ENCODE measurements around the gene CCDC27. TPM values are rescaled to one million over a fixed set of nuclear protein-coding genes. Genes with fewer than 3 reads are reported as not detected.
"Not testable (repeated sequence)": the region's sequence is repeated elsewhere in the genome, so short reads cannot be mapped to it uniquely, and the experiment has no call there.

The CCDC27 gene
- total RNA-seq, 1 donor from 2014 or later, result not detected

DNA sequence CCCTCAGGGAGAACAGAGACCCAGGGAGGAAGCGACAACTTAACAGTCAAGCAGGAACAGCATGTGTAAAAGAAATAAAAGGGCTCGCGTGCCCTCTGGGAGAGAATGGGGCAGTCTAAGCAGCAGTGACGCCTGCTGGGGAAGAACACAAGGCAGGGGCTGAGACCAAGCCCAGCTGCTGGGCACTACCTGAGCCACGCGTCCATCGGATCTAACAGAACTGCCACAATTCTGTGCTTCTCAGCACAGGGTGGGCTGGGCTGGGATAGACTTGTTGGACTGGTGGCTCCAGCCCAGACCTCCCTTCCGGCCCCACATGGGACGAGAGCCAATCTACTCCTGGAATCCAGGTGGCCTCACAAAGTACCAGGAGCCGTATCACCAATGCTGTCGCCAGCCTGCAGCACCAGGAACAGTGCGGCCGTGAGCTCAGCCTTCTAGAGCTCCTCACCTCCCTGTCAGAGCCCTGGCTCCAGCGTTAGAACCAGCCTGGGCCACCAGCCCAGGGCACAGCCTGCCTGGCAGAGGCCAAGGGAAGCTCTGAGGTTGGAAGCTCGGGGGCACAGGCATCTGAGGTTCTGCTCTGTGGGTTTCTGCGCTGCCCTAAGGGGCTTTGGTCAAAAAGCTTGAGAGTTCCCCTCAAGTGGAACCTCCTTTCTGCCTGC is 36.6 kb downstream of the CCDC27 start:
- intact Hi-C loops (cut with micrococcal nuclease), result no loop called here

DNA sequence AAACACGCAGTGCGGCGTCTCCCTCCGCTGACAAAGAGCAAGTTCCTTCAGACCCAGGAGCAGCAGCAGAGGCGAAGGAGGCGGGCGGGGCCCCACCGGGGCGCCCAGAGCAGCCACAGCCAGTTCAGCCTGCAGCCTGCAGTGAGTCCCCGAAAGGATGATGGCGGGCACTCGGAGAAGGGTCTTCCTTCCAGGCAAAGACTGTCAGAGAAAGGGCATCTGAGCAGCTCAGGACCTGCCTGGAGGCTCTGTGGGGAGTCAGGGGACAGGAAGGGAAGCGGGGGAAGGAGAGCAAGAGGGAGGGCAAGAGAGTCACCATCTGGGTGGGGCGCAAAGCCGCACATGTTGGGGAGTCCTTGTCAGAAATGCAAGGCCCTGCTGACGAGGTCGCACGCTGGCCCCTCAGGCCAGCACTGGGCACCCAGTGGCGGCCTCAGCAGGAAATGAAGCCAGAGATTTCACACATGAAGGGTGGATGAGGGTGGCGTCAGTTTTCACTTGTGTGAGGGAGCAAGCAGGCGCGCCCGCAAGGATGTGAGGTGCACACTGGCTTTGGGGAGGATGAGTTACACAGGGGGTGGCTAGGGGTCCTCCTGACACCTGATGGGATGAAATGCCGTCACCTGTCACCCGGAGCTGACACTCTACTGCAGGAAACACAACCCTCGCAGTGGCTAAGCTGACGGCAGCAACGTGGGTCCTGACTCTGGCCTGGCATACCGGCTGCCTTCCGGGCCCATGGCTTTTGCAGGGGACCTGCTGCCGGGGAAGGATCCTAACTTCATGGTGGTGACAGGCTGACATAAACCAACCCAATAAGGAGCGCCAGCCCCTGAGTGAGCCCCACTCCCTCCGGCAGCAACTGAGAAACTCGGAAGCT is 37.4 kb downstream of the CCDC27 start:
- intact Hi-C loops (cut with micrococcal nuclease), result no loop called here

DNA sequence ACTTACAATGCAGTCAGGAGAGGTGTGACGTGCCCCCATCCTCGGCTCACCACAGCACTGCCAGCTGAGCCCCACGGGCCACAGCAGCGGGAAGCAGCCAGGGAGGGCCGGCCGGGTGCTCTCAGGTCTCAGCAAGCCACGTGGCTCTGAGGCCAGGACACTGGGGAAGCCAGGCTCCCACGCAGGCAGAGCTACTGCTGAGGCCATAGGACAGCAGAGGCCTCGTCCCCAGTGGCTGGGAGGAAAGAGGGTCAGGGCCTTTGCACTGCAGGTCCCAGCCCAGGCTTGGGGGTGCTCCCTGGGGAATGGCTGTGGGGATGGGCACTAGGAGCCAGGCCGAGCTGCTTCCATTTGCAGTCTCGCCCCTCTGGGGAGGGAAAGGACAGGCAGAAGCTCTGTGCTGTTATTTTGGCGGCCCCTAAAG is 38.3 kb downstream of the CCDC27 start:
- intact Hi-C loops (cut with micrococcal nuclease), result no loop called here

DNA sequence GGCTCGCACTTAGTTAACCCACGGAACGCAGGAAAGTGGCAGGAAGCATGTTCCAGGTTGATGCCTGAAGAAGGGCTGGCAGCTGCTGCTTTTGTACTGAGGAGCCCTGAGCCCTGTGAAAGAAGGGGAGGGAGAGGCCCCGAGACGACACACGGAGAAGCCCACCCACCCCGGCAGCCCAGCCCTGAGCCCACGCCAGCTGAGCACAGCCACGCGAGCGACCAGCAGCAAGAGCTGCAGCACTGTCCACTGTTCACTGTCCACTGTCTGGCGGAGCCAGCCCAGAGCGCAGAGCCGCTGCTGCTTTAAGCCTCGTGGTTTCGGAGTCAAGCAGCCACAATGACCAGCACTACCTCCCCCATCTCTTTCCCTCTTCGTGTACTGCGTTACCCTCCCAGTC is 38.7 kb downstream of the CCDC27 start:
- intact Hi-C loops (cut with micrococcal nuclease), result no loop called here

DNA sequence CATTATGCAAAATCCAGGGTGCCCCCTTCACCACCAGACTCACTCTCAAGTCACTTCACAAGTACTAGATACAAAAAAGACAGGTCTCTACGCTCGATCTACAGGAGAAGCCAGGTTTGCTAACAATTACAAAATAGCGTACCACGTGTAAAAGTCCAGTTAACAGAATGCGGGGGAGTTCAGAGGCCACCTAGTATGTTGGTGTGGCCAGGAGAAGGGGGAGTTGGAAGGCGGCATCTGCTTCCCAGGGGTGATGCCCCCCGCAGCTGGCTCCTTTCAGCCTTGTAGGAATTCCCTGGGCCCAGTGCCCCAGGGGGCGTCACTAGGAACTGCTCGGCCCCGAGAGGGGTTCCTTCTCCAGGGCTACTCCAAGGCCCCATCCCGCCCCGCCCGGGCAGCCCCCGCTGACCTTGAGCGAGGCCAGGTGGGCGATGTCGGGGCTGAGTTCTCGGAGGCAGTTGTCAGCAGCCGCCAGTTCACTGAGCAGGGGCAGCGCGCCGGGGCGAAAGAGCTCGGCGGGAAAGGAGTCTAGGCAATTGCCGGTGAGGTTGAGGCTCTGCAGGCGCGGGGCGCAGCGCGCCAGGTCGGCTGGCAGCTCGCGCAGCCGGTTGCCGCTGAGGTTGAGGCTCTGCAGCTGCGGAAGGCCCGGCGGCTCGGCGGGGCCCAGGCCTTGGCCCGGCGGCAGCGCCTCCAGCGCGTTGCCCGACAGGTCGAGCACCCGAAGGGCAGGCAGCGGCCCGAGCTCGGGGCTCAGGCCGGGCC is 43.4 kb downstream of the CCDC27 start:
- intact Hi-C loops (cut with micrococcal nuclease), result loop anchor here (1.0 kb wide), 7 partner anchors 19 to 171 kb away; partner anchors contain the start of genes C1orf174, CEP104, DFFB and SMIM1

DNA sequence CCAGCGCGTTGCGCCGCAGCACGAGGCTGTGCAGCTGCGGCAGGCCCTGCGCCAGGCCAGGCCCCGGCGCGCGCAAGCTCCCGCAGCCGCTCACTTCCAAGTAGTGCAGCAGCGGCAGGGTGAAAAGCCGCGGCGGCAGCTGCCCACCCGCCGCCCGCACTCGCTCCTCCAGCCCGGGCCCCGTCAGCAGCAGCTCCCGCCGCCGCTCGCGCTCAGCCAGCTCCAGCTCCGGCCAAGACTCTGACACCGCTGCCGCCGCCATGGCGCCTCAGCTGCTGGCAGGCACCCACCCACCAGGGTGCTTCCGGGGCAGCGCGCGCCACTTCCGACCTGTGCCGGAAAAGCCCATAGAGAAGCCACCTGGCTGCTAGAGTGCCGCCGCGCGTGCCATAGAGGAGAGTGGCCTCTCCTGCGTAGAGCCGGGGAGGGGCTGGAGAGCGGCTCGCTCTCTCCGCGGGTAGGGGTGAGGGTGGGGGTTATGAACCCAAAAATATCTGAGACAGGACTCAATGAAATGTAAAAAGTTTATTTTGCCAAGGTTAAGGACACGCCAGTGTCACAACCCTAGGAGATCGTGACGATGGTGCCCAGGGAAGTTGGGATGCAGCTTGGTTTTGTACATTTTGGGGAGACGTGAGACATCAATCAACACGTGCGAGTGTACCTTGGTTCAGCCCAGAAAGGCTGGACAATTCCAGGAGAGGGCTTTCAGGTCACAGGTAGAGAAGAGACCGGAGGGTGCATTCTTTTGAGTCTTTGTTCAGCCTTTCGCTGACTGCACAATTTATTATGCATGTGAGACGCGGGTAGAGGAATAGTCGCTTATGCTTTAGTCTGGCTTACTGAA is 44.2 kb downstream of the CCDC27 start, which contains the start of gene LRRC47:
Gene LRRC47, minus strand, starts transcription at position 284 of the 847 bp plus-strand sequence. Its CDS starts 22 bp downstream, at position 262.
- intact Hi-C loops (cut with micrococcal nuclease), result loop anchor here (1.0 kb wide), 7 partner anchors 20 to 172 kb away; partner anchors contain the start of genes C1orf174, CEP104, DFFB and SMIM1

DNA sequence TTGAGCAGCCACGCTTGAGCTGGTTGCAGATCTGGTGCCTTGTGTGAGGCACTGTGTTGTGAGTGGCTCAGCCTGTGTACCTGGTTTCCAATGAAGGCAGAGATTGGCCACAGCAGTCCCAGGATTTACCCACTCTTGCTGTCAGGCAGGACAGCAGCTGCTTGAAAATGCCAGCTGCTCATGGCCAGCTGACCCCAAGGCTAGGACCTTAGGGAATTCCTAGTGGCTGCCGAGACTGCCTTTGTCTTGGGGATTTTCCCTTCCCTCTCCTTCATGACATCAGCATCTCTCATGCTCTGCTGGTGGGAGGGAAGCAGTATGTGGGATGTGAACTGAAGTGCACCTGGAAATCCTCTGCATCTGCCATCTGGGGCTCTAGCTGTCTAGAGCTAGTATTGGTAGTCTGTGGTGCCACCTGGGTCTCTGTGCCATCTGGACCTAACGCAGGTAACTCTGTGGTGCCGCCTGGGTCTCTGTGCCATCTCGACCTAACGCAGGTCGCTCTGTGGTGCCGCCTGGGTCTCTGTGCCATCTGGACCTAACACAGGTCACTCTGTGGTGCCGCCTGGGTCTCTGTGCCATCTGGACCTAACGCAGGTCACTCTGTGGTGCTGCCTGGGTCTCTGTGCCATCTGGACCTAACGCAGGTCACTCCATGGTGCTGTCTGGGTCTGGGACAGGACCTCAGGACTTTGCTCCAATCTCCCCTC is 47.9 kb downstream of the CCDC27 start:
- intact Hi-C loops (cut with micrococcal nuclease), result no loop called here

DNA sequence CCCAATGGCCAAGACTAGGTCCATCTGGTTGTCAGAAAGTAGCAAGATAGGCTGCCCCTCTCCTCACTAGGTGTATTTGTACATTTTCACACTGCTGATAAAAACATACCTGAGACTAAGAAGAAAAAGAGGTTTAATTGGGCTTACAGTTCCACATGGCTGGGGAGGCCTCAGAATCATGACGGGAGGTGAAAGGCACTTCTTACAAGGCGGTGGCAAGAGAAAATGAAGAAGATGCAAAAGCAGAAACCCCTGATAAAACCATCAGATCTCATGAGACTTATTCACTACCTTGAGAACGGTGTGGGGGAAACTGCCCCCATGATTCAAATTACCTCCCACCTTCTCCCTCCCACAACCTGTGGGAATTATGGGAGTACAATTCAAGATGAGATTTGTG is 48.5 kb downstream of the CCDC27 start:
- intact Hi-C loops (cut with micrococcal nuclease), result loop anchor here (1.0 kb wide), 1 partner anchor 24 kb away; no protein-coding TSS in a partner anchor

DNA sequence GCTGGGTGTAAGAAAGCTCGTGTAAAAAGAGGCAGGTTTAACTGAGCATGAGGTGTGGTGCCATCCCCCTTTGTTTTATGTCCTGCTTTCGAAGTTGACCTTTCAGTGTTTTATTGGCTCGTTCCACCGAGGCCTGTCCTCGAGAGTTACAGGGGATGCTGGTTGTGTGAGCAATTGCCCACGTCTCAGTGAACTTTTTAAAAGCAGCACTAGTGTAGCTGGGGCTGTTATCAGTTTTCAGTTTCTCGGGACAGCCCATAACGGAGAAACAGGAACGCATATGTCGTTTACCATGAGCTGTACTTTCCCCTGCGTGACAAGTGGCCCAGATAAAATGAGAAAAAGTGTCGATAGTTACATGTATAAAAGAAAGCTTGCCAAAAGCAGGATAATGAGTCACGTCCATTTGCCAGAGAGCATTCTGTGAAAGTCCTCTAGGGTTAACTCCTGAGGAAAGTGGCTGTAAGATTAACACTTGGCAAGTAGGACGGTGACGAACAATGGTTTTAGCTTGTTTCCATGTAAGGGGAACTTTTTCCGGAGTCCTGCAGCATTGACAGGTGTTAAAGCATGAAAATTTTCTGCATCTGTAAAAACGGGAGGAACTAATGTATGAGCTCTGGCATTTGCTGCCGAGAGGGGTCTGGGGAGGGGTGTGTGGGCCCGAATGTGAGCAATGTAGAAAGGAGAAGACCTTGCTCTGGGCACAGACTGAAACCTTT is 51.8 kb downstream of the CCDC27 start:
- intact Hi-C loops (cut with micrococcal nuclease), result no loop called here

DNA sequence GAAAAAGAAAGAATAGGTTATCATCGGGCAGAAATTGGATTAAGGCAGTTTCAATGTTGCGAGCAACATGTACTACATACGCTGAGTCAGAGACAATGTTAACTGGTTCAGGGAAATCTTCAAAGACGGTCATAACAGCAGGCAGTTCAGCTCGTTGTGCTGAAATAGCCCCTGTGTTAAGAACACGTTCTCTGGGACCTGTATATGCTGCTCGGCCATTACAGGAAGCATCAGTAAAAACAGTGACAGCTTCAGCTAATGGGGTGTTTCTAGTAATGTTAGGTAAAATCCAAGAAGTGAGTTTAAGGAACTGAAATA is 52.3 kb downstream of the CCDC27 start:
- intact Hi-C loops (cut with micrococcal nuclease), result not testable (repeated sequence)

DNA sequence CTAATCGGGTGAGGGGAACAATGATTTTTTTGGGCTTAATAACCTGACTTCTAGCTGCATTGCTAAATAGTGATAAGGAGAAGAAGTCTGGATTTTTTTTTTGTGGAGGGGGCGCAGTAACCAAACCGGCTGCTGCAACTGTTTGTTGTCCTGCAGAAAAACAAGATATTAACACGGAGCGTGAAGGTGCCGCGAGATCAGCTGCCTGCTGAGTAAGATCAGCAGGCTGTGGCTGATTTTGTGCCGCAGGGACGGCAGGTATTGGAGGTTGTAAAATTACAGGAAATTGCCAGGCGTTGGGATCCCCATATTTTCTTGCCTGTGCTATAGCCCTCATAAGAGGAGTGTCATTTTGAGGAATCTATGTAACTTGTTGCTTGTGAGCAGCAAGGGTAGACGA is 52.8 kb downstream of the CCDC27 start:
- intact Hi-C loops (cut with micrococcal nuclease), result no loop called here

DNA sequence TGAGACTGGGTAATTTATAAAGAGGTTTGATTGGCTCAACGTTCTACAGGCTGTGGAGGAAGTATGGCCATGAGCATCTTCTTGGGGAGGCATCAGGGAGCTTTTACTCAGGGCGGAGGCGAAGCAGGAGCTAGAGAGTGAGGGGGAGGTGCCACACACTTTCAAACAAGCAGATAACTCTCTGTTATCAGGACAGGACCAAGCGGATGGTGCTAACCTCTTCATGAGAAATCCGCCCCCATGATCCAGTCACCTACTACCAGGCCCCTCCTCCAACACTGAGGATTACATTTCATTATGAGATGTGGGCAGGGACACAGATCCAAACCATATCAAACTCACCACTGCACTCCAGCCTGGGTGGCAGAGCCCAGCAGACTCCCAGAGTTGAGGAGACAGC is 55.5 kb downstream of the CCDC27 start:
- intact Hi-C loops (cut with micrococcal nuclease), result no loop called here

DNA sequence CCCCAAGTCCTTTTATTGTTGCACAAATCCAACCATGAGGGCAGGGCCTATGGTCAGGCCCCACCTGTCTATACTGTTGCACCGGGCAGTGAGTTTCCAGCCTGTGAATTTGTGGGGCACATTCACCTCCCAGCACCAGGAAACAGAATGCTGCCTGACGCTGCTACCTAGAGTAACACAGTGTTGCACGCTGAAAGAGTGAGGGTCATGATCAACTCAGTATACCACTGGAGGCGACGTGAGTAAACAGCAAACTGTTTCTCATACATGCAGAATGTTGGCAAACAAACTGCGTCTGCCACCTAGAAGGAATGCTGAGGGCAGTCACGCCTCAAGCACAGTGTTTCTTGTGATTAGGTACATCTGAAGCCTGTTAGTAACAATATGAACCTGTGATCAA is 57.4 kb downstream of the CCDC27 start:
- intact Hi-C loops (cut with micrococcal nuclease), result no loop called here

DNA sequence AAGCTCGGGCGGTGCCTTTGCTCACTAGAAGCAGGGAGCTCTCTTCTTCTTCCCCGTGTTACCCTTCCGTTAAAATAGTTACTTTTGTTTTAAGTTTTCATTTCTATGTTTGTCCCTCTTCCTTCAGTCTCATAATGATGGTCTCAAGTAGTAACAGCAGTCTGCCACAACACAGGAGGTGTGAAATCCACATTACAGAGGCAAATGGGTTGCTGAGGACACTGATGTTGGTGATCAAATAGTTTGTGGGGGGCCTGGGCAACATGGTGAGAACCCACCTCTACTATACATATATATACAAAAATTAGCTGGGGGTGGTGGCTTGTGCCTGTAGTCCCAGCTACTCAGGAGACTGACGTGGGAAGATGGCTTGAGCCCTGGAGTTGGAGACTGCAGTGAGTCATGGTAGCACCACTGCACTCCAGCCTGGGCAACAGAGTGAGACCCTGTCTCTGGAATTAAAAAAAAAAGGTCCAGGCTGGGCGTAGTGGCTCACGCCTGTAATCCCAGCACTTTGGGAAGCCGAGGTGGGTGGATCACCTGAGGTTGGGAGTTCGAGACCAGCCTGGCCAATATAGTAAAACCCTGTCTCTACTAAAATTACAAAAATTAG is 58.0 kb downstream of the CCDC27 start:
- intact Hi-C loops (cut with micrococcal nuclease), result not testable (repeated sequence)

DNA sequence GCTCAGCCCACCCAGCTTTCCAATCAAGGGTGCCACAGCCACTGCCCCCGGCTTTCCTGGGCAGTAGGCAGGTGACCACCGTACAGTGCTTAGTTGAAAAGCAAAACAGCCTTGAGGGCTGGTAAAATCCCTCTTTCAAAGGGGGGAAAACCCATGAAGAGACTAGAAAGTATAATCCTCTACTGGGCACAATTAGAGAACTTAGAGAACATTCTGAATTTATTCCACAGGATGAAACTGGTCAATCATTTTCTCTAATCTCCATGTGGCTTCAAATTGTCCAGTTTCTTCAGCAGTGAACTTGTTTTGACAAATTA is 59.3 kb downstream of the CCDC27 start:
- intact Hi-C loops (cut with micrococcal nuclease), result no loop called here

DNA sequence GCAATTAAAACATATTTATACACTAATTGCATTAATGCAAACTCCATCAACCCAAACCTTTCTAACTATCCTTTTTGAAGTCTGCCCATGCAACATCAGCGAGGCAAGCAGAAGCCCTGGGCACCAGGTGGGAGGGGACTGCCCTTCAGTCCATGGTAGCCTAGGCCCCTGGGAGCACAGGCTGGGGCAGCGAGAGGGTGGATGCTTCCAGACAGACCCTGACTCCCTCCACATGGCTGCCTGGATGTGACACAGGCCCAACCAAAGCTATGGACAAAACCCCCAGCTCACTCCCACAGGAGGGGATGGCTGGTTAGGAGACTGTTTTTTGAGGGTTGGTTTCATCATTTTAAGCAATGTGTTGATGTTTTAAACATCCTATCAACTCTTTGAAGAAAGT is 61.8 kb downstream of the CCDC27 start:
- intact Hi-C loops (cut with micrococcal nuclease), result no loop called here

DNA sequence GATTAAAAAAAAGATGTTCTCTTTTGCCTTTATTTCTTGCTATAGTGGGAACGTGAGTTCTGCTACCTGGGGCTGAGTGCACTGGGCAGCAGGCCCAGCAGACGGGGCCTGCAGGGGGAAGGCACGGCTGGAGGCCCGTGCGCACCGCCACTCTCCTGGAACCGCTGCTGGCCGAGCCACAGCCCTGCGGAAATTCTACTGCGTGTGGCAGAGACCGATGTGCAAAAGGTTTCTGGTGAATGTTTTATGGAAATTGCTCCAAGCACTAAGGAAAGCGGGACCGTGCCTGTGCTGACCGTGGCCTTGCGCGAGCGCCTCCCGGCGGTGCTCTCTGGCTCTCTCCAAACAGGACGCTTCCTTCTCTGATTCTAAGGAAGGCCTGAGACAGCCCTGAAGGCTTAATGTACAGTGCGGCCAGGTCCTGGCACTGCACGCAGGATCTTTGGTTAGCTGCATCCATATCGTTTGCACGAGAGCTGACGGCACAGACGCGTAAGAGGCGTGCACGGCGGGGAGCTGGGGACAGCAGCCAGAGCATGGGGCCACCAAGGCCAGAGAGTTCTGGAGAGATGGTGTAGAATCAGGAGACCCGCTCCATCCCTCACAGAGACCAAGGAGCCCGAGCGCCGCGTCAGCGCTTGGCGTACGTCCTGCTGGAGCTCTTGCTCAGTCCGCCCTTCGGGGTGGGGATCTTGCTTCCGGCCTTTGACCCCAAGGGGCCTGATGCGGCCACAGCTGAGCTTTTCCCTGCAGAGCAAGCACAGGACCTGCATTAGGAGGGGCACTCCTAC is 62.7 kb downstream of the CCDC27 start:
- intact Hi-C loops (cut with micrococcal nuclease), result no loop called here

DNA sequence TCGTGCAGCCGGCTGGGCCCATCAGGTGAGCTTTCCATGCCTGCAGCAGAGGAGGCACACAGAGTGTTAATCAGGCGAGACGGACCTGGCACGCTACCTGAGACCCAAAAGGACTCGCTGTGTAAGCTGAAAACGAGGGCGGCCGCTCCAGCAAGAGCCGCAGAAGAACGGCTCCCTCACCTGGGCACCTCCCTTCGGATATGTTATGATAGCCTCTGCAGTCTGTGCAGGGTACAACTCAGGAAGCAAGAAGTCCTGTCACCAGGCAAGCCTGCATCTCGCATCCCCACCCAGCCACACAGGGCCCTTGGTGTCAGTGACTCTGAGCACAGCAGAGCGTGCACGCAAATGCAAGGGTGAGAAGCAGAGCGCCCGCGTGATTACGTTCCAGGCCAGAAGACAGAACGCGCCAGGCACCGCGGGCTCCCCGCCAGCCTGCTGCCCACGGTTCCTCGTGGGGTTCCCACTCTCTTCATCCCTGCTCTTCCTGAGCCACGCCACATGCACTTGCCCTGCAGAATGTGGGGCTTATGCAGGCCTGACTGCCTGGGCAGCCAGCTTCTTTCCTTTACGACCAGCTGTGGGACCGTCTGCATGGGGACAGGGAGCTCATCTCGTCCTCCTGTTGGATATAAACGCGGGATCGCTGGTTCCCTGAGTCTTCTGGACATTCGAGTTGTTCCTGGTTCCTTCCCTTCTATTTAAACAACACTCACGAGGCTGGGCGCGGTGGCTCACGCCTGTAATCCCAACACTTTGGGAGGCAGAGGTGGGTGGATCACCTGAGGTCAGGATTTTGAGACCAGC is 64.3 kb downstream of the CCDC27 start:
- intact Hi-C loops (cut with micrococcal nuclease), result no loop called here
